Measurements from ENCODE around the gene INPP5A.

INPP5A gene

GRCh38 chr10:132787495-132788179 lies 250.1 kb downstream of the INPP5A start:
- TF ChIP-seq CTCF (IDR thresholded peaks at IDR 0.05; ENCODE audit: insufficient read depth, low read length, missing control alignments) = no peak
- POLR2A ChIA-PET = no interaction called here
- no peak overlapping the region for H3K4me3 ChIP-seq (ENCODE audit: low read depth, low read length)
- DNase-seq (ENCODE audit: low read depth, low spot score) = no peak
- CTCF ChIA-PET = interaction anchor here (1.3 kb wide), 1 partner anchor 133 kb away, joined by 3 read pairs; no protein-coding TSS in a partner anchor

GRCh38 chr10:132788180-132788830 lies 250.7 kb downstream of the INPP5A start:
- CTCF ChIA-PET = interaction anchor here (1.3 kb wide), 1 partner anchor 134 kb away, joined by 3 read pairs; no protein-coding TSS in a partner anchor
- POLR2A ChIA-PET = no interaction called here
- DNase-seq (ENCODE audit: low read depth, low spot score) = no peak
- H3K4me3 ChIP-seq (ENCODE audit: low read depth, low read length) = no peak overlapping the region
- TF ChIP-seq CTCF (IDR thresholded peaks at IDR 0.05; ENCODE audit: insufficient read depth, low read length, missing control alignments) = peak; percentile 38

- H3K4me3 ChIP-seq (ENCODE audit: low read depth, low read length) = no peak overlapping the region
- CTCF ChIA-PET = interaction anchor here (1.3 kb wide), 1 partner anchor 134 kb away, joined by 3 read pairs; no protein-coding TSS in a partner anchor
- POLR2A ChIA-PET = no interaction called here
Measured at GRCh38 chr10:132788831-132789219, 251.2 kb downstream of the INPP5A start.

GRCh38 chr10:132789659-132790148 lies 252.1 kb downstream of the INPP5A start:
- TF ChIP-seq CTCF (IDR thresholded peaks at IDR 0.05; ENCODE audit: insufficient read depth, low read length, missing control alignments) = no peak
- CTCF ChIA-PET = interaction anchor here (1.4 kb wide), 1 partner anchor 134 kb away, joined by 6 read pairs; no protein-coding TSS in a partner anchor
- no peak for DNase-seq (ENCODE audit: low read depth, low spot score)
- POLR2A ChIA-PET = no interaction called here
- H3K4me3 ChIP-seq (ENCODE audit: low read depth, low read length) = no peak overlapping the region

More at GRCh38 chr10:132788831-132789219, 251.2 kb downstream of the INPP5A start:
- no peak for TF ChIP-seq CTCF (IDR thresholded peaks at IDR 0.05; ENCODE audit: insufficient read depth, low read length, missing control alignments)
- no peak for DNase-seq (ENCODE audit: low read depth, low spot score)

- no peak for TF ChIP-seq CTCF (IDR thresholded peaks at IDR 0.05; ENCODE audit: insufficient read depth, low read length, missing control alignments)
- DNase-seq (ENCODE audit: low read depth, low spot score) = no peak
- ChIA-PET CTCF (interaction anchor here (1.4 kb wide), 1 partner anchor 135 kb away, joined by 6 read pairs; no protein-coding TSS in a partner anchor), POLR2A (no interaction called here)
- no peak overlapping the region for H3K4me3 ChIP-seq (ENCODE audit: low read depth, low read length)
Measured at GRCh38 chr10:132790470-132790869, 252.9 kb downstream of the INPP5A start.
